ENCODE data around the gene SHROOM3.
"Not testable (repeated sequence)": the region's sequence is repeated elsewhere in the genome, so short reads cannot be mapped to it uniquely, and the experiment has no call there.

The SHROOM3 gene

DNA sequence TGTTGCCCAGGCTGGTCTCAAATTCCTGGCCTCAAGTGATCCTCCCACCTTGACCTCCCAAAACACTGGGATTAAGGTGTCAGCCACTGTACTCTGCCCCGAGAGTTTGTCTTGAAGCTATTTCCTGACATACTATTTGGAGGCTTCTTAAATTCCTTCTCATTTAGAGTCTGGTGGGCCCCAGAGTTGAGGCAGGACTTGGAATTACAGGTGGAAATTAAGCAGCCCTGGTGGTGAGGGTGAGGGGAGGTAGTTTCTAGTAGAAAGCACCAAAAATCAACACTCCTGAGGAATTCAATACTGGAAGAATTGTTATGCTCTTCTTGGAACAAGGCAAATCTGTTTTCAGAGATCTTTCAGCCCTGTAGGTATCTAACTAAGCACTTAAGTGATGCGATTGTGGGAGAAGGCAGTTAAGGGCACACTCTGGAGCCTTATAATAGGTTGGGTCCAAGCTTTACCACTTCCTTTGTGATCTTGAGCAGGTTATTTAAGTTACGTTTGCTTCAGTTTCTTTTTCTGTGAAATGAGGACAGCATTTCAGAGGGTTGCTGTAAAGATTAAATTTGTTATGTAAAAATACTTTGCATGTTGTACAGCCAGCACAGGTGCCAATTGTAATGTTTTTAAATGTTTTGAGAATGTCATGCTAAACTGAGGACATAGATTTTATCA lies 262.2 kb downstream of the SHROOM3 start:
- no peak for DNase-seq (ENCODE audit: low read depth)

DNA sequence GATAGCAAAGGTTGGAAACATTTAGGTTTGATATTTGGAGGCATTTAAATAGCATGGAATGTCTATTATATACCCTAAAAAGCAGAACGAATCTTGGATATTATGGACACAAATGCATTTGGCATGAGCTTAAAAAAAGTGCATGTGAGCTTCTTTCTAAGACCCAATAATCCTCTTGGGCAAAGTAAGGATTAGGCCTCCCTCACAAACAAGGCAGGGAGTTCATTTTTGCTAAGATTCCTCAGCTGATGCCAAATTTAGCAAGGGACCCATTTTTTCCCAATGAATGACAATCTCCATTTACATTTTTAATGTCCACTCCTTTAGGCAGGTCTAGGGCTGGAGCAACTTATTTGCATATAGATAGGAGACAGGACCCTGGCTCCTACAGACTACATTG lies 263.1 kb downstream of the SHROOM3 start:
- no peak for DNase-seq (ENCODE audit: low read depth)

DNA sequence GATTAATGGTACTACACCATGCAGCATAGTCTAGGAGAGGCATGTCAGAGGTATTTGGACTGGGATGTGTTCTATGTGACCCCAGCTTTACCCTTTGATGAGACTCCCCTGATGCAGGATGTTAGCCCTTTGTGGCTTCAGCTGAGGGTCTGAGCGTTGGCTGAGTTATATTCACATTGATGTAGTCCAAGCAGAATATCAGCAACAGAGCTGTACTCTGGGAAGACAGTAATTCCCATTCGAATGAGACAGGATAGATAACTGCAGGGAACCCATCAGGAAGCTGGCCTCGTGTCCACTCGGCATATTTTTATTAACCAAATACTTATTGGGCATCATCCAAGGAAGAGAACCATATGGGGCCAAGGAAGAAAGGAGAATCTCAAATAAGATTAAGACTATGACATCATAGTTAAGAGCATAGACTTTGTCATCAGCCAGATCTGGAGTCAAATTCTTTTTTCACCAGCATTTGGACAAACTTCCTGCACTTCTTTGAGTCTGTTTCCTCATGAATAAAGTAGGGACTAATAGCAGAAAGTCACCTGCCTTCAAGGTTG lies 264.8 kb downstream of the SHROOM3 start:
- no peak for DNase-seq (ENCODE audit: low read depth)

DNA sequence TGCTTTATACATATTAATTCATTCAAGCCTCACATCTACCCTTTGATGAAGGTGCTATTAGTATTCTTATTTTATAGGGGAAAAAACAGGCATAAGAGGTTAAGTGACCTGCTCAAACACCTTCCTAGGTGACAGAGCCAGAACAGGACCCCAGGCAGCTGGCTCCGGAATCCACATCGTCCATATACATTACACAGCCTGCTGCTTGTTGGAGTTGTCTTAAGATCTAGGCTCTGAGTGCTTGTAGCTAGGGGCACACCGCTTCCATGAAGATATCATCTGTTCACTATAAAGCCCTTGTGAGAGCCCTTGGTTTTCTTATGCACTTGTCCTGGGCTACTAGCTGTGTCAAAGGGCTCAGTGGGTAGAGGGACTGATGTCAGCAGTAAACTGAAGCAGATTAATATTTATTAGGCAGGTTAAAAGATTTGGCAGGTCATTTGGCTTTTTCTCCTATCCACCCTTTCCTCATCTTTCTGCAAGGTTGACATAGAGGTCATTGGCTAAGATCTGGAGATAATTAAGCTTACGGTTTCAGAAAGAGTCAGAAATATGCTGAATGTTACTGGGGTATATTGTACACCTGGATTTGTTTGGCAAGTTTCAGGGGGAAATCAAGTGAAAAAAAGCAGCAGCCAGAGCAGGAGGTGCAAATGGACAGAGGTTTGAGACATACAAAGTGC lies 267.6 kb downstream of the SHROOM3 start:
- DNase-seq (ENCODE audit: low read depth): no peak

DNA sequence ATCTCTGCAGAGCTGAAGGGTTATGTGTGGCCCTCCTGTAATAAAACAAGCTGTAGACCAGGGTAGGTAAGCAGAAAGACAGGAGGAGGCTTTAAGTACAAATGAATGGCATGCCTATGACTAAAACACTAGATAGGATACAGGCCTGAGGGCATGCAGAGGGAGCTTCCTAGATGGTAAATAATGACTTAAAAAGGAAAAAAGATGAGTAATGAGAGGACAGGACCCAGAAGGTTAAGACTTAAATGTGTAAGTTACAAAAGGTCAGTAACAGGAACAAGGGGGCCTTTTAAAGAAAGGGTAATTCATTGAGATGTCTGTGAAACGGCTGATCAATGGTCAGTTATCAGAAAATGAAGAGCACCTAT lies 268.1 kb downstream of the SHROOM3 start:
- no peak for DNase-seq (ENCODE audit: low read depth)

DNA sequence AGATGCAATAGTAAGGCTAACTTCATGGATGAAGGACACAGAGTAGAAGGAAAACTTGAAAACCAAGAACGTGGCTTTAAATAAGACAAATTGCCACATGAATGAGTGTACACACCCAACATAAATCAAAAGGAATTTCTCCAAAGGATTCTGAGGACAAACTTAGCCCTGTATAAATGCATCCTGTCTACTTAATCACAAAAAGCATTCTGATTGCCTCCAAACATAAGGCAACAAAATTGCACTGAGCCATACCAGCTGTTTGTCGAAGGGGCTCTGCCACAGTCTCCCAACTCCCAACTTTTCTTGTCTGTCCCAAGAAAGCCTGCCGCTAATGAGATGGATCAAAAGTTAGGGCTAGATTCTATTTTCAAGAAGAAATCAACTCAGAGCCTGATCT lies 268.6 kb downstream of the SHROOM3 start:
- no peak for DNase-seq (ENCODE audit: low read depth)

DNA sequence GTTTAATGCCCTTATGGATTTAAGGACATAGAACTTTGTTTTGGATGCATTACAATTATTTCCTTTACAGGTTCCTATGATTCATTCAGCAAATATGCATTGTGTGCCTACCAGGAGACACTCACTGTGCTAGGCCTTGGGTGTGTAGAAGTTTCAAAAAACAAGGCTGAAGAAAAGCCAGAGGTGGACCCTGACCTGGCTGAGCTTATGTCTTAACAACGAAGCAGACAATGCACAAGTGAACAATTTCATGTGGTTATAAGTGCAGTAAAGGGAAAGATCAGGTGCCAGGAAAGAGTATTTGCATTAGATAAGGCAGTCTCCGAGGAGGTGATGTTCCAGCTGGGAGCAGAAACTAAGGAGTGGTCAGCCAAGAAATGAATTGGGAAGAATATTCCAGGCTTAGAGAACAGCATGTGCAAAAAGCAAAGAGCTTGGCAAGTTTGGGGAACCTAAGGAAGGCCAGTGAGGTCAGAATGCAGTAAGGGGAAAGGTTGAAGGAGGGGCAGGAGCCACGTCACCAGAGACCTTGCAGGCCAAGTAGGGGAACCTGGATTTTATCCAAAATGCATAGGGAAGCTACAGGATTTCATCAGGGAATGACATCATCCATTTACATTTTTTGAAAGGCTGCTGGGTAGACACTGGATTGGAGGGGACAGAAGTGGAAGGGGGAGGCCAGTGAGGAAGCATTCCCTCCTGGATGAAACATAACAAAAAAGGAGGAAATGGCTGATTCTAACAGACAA lies 269.3 kb downstream of the SHROOM3 start:
- DNase-seq (ENCODE audit: low read depth): no peak

DNA sequence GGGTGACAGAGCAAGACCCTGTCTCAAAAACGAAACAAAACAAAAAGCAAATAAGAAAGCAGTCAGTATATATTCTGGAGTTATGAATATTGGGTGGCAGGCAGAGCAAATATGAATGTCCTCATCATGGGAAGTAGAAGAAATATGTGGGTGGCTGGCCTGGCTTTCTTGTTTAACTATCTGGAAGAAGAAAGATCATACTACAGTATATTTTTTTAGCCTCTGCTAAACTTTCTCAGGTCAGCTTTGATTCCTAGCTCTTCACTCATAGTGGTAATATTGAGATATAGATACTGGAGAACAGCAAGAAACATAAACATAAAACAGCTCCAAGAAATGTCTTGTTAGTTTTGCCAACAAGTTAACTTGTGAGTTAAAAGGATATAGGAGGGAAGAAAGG lies 270.4 kb downstream of the SHROOM3 start:
- no peak for DNase-seq (ENCODE audit: low read depth)

DNA sequence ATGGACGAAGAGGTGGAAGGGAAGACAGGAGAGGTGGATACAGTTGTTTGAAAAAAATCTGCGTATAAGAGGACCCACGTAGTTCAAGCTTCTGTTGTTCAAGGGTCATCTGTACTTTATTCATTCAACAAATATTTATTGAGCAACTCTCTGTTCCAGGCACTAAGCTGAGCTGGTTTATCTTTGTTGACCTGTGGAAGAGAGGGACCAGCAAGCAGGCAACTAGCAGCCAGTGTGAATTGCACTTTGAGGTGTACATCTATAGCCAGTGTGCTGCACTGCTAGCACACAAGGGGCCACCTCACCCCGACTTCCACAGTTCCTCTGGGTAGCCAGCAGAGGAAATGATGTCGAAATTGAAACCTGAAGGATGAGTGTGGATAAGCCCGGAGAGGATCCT lies 271.6 kb downstream of the SHROOM3 start:
- DNase-seq (ENCODE audit: low read depth): no peak

DNA sequence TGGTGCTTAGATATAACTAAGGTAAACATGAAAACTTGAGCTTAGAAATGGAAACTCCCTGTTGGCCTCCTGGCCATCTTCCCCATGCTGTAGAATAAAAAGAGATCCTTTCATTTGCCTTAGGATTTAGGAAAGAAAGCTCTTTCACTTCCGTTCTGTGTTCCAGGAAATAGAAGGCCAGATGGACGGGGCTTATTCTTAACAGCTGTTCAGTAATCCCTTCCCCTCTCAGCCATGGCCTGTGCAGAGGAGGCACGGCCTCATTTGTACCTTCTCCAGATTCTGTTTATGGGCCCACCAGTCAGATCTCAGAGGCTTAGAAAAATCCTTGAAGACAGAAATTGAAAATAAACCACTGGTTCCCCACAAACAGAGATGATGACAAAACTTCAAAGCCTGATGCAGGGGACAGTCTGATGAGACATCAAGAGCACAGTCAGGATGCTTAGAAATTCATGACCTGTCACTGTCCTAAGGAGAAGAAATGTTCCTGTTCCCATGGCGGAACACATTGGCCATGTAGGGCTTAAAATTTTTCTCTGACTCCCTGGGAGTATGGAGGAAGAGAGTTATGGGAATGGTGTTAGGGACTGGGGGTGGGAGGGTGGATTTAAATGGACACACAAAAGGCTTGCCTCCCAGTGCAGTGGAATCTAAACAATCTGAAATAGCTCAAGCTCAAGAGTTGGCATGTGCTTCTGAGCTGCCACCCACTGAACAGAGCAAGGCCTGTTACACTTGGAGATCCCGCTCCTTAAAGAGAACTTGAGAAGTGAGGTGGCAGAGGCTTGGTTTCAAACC lies 274.1 kb downstream of the SHROOM3 start:
- no peak for DNase-seq (ENCODE audit: low read depth)

DNA sequence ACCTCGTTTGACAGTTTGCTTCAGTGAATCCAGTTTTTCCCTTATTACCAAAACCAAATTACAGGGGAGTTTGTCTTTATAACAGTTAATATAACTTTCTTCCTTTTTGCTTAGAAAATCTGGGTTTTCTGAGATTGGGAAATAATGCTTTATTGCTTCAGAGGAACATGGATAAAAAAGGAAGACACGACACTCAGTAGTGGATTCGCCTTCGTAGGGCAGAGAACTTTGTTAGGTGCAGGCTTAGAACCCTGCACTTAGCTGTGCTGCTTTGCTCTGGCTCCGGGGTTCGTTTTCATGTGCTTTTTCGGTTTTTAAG lies 274.7 kb downstream of the SHROOM3 start:
- no peak for DNase-seq (ENCODE audit: low read depth)

DNA sequence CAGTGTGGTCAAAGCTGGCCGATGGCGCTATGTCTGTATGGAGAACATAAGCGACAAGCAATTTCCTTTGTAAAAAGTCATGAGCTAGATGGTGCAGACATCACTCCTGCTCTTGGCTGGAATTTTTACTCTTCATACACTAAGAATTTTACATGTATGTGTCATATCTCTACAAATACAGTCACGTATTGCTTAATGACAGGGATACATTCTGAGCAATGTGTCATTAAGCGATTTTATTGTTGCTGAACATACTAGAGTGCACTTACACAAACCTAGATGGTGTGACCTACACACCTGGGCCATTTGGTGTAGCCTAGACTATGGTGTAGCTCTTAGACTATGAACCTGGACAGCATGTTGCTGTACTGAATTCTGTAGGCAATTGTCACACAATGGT lies 277.5 kb downstream of the SHROOM3 start:
- no peak for DNase-seq (ENCODE audit: low read depth)

DNA sequence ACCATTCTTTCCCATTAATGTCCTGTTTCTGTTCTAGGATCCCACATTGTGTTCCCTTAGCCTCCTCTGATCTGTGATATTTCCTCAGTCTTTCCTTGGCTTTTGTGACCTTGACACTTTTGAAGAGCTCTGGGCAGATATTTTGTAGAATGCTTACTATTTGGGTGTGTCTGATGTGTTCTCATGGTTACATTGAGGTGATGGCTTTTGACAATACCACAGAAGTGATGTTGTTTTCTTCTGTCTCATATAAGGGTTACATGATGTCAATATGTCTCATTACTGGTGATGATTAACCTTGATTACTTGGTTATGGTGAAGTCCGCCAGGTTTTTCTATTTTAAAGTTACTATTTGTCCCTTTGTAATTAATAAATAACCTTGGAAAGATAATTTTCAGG lies 279.2 kb downstream of the SHROOM3 start:
- DNase-seq (ENCODE audit: low read depth): no peak

DNA sequence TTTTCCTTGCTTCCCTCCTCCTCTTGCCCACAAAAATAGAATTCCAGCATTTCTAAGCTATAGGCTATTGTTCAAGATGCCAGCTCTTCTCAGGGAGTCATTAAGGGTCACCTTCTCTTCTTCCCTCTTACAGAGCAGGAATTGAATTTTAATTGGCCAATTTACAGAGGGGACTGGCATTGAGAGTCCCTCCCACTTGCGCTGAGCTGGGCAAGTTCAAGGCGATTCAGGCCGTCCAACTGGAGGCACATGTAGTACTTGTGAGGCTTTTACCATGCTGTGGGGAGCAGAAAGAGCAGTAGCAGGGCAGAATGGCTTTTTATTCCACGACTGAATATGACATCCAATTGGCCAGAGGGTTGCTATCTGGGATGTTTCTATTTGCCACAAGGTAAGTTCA lies 281.0 kb downstream of the SHROOM3 start:
- no peak for DNase-seq (ENCODE audit: low read depth)

DNA sequence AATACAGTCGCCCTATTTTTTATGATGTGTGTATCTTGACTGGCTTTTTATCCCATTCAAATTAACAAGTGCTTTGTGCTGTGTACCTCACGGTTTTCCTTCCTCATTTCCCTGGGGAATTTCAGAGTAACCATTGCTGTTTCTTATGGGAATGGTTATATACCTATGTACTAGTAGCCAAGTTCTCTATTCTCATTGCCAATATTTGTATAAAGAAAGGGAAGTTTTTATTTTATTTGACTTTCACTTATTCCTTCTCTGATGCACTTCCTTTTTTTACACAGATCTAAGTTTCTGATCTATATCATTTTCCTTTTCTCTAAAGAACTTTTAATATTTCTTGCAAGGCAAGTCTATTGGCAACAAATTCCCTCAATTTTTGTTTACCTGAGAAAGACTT lies 281.6 kb downstream of the SHROOM3 start:
- no peak for DNase-seq (ENCODE audit: low read depth)

DNA sequence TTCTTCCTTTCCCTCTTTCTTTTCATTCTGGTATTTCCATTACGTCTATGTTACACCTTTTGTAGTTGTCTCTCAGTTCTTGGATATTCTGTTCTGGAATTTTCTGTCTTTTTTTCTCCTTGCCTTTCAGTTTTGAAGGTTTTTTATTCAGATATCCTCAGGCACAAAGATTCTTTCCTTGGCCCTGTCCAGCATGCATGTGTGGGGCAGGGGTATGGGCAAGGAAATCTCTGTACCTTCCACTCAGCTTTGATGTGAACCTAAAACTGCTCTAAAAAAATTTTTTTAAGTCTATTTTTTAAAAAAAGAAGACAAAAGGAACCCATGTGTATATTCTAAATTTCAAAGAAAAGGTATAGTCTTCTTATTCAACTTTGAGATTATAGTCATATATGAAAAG lies 282.4 kb downstream of the SHROOM3 start:
- no peak for DNase-seq (ENCODE audit: low read depth)

DNA sequence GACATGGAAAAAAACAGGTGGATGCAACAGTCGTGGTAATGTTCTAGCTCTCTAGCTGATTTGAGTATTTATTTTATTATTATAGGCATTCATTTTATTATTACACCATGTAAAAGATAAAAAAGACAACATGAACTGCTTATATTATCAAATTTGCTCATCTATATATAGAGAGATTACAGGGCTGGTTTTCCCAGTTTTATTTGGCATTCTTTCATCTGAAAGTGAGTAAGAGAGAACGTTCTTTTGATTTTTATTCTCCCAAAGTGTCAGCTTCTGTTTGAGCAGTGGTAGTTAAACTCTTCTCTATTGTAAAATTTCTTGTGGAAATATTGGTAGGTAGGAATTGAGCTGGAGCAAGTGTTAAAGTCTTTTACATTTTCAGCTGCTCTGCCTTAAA lies 283.0 kb downstream of the SHROOM3 start:
- no peak for DNase-seq (ENCODE audit: low read depth)

DNA sequence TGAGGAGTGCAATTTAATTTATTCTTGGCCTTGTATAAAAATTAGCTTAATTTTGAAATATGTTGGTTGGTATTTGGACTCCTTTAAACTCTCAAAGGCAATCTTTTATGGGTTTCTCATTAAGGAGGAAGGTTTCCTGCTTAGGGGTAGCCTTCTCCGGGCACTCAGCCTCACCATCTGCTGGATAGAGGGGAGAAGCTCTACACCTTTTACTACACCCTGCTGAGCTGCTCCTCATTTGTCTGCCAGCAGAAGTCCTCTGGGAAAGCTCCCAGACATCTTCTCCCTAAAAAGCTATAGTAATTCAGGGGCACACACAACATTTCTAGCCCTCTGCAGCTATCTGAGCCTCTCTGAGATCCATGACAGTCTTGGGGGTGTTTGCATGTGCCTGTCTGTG lies 283.8 kb downstream of the SHROOM3 start:
- DNase-seq (ENCODE audit: low read depth): no peak

DNA sequence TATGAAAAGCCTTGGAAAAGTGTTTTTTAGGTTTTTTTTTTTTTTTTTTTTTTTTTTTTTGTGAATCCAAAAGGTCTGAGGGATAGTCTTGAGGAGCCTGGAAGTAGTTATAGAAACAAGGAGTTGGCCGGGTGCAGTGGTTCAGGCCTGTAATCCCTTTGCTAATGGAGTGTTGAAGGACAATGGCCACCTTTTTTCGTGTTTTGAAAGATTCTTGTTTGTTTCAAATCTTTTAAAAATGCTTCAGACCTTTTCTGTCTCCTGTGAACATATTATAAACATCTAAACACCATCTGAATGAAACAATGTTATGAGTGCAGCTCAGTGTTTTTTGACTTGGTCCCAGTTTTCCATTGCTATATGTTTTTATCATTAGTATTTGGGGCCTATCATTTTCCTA lies 285.1 kb downstream of the SHROOM3 start:
- no peak for DNase-seq (ENCODE audit: low read depth)

DNA sequence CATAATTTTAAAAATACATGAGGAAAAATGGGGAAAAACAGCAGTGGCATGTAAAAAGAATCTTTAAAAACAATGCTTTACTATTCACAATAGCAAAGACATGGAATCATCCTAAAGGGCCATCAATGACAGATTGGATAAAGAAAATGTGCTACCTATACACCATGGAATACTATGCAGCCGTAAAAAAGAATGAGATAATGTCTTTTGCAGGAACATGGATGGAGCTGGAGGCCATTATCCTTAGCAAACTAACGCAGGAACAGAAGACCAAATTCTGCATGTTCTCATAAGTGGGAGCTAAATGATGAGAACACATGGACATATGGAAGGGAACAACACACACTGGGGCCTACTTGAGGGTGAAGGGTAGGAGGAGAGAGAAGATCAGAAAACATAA lies 287.1 kb downstream of the SHROOM3 start:
- DNase-seq (ENCODE audit: low read depth): not testable (repeated sequence)

DNA sequence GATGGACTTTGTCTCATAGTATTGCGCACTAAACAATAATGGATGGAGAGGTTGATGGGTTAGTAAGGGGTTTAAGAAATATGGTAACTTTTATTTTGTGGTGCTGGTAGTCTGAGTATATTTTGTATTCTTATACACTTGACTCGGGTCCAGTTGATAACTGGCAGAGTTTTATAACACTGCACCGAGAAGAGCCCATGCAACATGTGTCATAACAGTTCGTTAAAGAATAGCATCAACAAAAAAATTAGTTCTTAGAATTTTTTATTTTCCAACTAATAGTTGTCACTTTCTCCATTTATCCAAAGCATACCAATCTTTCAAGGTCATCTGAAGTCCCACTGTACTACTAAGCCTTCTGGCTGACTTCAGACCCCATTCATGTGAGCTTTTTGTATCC lies 287.8 kb downstream of the SHROOM3 start:
- no peak for DNase-seq (ENCODE audit: low read depth)

DNA sequence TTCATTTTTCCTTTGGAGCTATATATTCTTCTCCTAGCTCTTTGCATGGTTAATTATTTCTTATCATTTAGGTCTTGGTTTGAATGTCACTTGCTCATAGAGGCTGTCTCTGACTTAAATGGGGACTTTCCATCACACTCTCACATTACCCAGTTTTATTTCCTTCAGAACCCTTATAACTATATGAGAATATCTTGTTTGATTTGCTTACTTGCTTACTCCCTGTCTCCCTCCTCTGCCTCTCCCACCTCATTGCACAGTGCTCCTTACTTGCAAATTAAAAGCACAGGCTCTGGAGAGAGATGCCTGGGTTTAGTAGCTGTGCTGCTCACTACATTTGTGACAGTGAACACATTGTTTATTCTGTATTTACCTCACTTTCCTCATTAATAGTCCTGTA lies 288.3 kb downstream of the SHROOM3 start:
- no peak for DNase-seq (ENCODE audit: low read depth)

DNA sequence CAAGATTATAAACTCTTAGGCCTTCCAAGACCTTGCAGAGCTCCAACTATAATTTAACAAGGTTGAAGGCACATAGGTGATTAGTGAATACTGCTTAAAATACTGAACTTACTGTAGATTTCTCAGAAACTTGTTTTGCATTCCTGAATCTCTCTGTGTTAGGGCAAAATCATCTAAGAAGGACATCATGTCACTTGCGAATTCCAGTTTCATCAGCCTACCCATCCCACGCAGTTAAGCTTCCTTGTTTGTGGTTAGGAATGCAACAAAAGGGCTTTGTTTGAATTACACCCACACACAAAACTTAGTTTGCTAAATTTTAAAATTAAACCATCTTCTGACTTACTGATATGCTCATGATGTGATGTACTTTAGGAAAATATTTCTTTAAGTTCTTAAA lies 288.9 kb downstream of the SHROOM3 start:
- no peak for DNase-seq (ENCODE audit: low read depth)
